Osteoblast (primary cell): ENCODE measurements around the gene TMA7. TPM values are rescaled to one million over a fixed set of nuclear protein-coding genes. Genes with fewer than 3 reads are reported as not detected.

Experiments
- DNase-seq: peaks from one replicate; pipeline ENCODE4 v3.0.0; 2011; ENCODE audit warnings: low spot score, mixed read lengths; ENCODE audit not compliant: insufficient read length; ENCODE audit errors: missing footprints
- H2AFZ ChIP-seq: 2 replicates; pipeline ENCODE4 v1.6.0; 2011; ENCODE audit warnings: mild to moderate bottlenecking, low read length
- H3K27ac ChIP-seq: 2 replicates; pipeline ENCODE4 v1.5.1; 2011; ENCODE audit warnings: mild to moderate bottlenecking, low read depth, low read length, moderate library complexity
- H3K27me3 ChIP-seq: 2 replicates; pipeline ENCODE4 v1.6.0; 2012; ENCODE audit warnings: mild to moderate bottlenecking, control low read depth, inconsistent platforms, low read length, moderate library complexity; ENCODE audit not compliant: insufficient read depth
- H3K36me3 ChIP-seq: 2 replicates; pipeline ENCODE4 v1.5.1; 2011; ENCODE audit warnings: mild to moderate bottlenecking, low read length, control low read depth, moderate library complexity; ENCODE audit not compliant: insufficient read depth
- H3K4me1 ChIP-seq: 2 replicates; pipeline ENCODE4 v1.5.1; 2011; ENCODE audit warnings: mild to moderate bottlenecking, low read length, control low read depth, moderate library complexity; ENCODE audit not compliant: insufficient read depth
- H3K4me2 ChIP-seq: 2 replicates; pipeline ENCODE4 v1.6.0; 2011; ENCODE audit warnings: mild to moderate bottlenecking, low read length; ENCODE audit not compliant: insufficient read depth
- H3K4me3 ChIP-seq: fragments of 200-600 bp; sonication (generic); 3 replicates; pipeline ENCODE4 v1.5.1; 2012; ENCODE audit warnings: mild to moderate bottlenecking, low read length, inconsistent platforms; ENCODE audit not compliant: insufficient read depth
- H3K79me2 ChIP-seq: 2 replicates; pipeline ENCODE4 v1.6.0; 2012; ENCODE audit warnings: mild to moderate bottlenecking, low read length, control low read depth, inconsistent platforms; ENCODE audit not compliant: insufficient read depth
- H3K9me3 ChIP-seq: 2 replicates; pipeline ENCODE4 v1.5.1; 2011; ENCODE audit warnings: low read depth, low read length, control low read depth
- H4K20me1 ChIP-seq: 2 replicates; pipeline ENCODE4 v1.6.0; 2012; ENCODE audit warnings: mild to moderate bottlenecking, low read length, control low read depth; ENCODE audit not compliant: insufficient read depth
- CTCF ChIP-seq: IDR thresholded peaks from 2 replicates; pipeline ENCODE4 v1.5.1; 2011; ENCODE audit warnings: mild to moderate bottlenecking, low read depth, low read length, moderate library complexity; ENCODE audit errors: extremely low read depth
- total RNA-seq: library from RNA; depleted of rRNA; stranded (reverse); fragments of >200 nt; gene quantifications from 2 replicates; pipeline ENCODE4 v1.2.3, GENCODE V29; 2012

TMA7 gene
- total RNA-seq, 1 donor, result 128 TPM

GRCh38 chr3:48409291-48410201 is 30.5 kb upstream of the TMA7 start:
- Histone ChIP-seq H2AFZ (no peak overlapping the region), H4K20me1 (no peaks in the 10 kb centered on the region), H3K27ac (no peak overlapping the region), H3K4me1 (no peaks in the 10 kb centered on the region), H3K36me3 (no peaks in the 10 kb centered on the region), H3K79me2 (no peaks in the 10 kb centered on the region), H3K4me2 (no peak overlapping the region), H3K27me3 (no peaks in the 10 kb centered on the region), H3K4me3 (no peak overlapping the region), H3K9me3 (no peaks in the 10 kb centered on the region)
- no peak for TF ChIP-seq CTCF
- DNase-seq, result peak; percentile 73

- H3K4me3 ChIP-seq, result no peak overlapping the region
- no peak overlapping the region for H3K27ac ChIP-seq
- TF ChIP-seq CTCF, result no peak
- H3K27me3 ChIP-seq, result no peaks in the 10 kb centered on the region
- H3K4me1 ChIP-seq, result no peaks in the 10 kb centered on the region
- no peak overlapping the region for H2AFZ ChIP-seq
- H3K79me2 ChIP-seq, result no peaks in the 10 kb centered on the region
- no peaks in the 10 kb centered on the region for H3K36me3 ChIP-seq
- no peaks in the 10 kb centered on the region for H3K9me3 ChIP-seq
- no peak overlapping the region for H3K4me2 ChIP-seq
- peak; percentile 79 for DNase-seq
- H4K20me1 ChIP-seq, result no peaks in the 10 kb centered on the region
Observed at GRCh38 chr3:48410205-48411040, 29.6 kb upstream of the TMA7 start.

GRCh38 chr3:48411041-48411588 is 28.9 kb upstream of the TMA7 start:
- peak; percentile 32 for DNase-seq
- no peak overlapping the region for H2AFZ ChIP-seq
- H3K4me1 ChIP-seq, result no peaks in the 10 kb centered on the region

More at GRCh38 chr3:48411041-48411588, 28.9 kb upstream of the TMA7 start:
- Histone ChIP-seq H4K20me1 (no peaks in the 10 kb centered on the region), H3K27ac (no peak overlapping the region), H3K36me3 (no peaks in the 10 kb centered on the region), H3K4me3 (no peak overlapping the region), H3K27me3 (no peaks in the 10 kb centered on the region), H3K79me2 (no peaks in the 10 kb centered on the region), H3K9me3 (no peaks in the 10 kb centered on the region), H3K4me2 (no peak overlapping the region)
- no peak for TF ChIP-seq CTCF
